ENCODE results near the gene GALNS.
A peak's percentile ranks its signal among the peaks of the same experiment; 100 is the strongest.
"Not testable (repeated sequence)": the region's sequence is repeated elsewhere in the genome, so short reads cannot be mapped to it uniquely, and the experiment has no call there.

The GALNS gene

GRCh38 chr16:88836791-88837190, 20.0 kb downstream of the GALNS start:
- no peak for DNase-seq (ENCODE audit: low spot score)

- no peak for DNase-seq (ENCODE audit: low spot score)
Observed at GRCh38 chr16:88835818-88836217, 20.9 kb downstream of the GALNS start.

GRCh38 chr16:88835383-88835782, 21.4 kb downstream of the GALNS start:
- DNase-seq (ENCODE audit: low spot score): no peak

- no peak for DNase-seq (ENCODE audit: low spot score)
Observed at GRCh38 chr16:88834670-88835069, 22.1 kb downstream of the GALNS start.

- no peak for DNase-seq (ENCODE audit: low spot score)
Observed at GRCh38 chr16:88833086-88833485, 23.7 kb downstream of the GALNS start.

- peak; percentile 47 for DNase-seq (ENCODE audit: low spot score)
Observed at GRCh38 chr16:88831838-88832237, 24.9 kb downstream of the GALNS start.

GRCh38 chr16:88830783-88831182, 26.0 kb downstream of the GALNS start:
- no peak for DNase-seq (ENCODE audit: low spot score)

GRCh38 chr16:88830258-88830657, 26.5 kb downstream of the GALNS start:
- DNase-seq (ENCODE audit: low spot score): no peak

GRCh38 chr16:88828711-88829110, 28.0 kb downstream of the GALNS start:
- DNase-seq (ENCODE audit: low spot score): no peak

- DNase-seq (ENCODE audit: low spot score): no peak
Observed at GRCh38 chr16:88827727-88828126, 29.0 kb downstream of the GALNS start.

- DNase-seq (ENCODE audit: low spot score): no peak
Observed at GRCh38 chr16:88826070-88826840, 30.5 kb downstream of the GALNS start.

- no peak for DNase-seq (ENCODE audit: low spot score)
Observed at GRCh38 chr16:88825146-88825545, 31.6 kb downstream of the GALNS start.

GRCh38 chr16:88824256-88825077, 32.3 kb downstream of the GALNS start:
- DNase-seq (ENCODE audit: low spot score): no peak

GRCh38 chr16:88823646-88824045, 33.1 kb downstream of the GALNS start:
- DNase-seq (ENCODE audit: low spot score): not testable (repeated sequence)

GRCh38 chr16:88822281-88823040, 34.3 kb downstream of the GALNS start:
- DNase-seq (ENCODE audit: low spot score): no peak

- no peak for DNase-seq (ENCODE audit: low spot score)
Observed at GRCh38 chr16:88821168-88821850, 35.4 kb downstream of the GALNS start.

- DNase-seq (ENCODE audit: low spot score): no peak
Observed at GRCh38 chr16:88820385-88821025, 36.2 kb downstream of the GALNS start.

- DNase-seq (ENCODE audit: low spot score): no peak
Observed at GRCh38 chr16:88819126-88819525, 37.6 kb downstream of the GALNS start.

GRCh38 chr16:88818575-88818874, 38.2 kb downstream of the GALNS start:
- no peak for DNase-seq (ENCODE audit: low spot score)

- no peak for DNase-seq (ENCODE audit: low spot score)
Observed at GRCh38 chr16:88817785-88818574, 38.8 kb downstream of the GALNS start.
